BJ (cell line): ENCODE data around the gene SRGAP1. TPM values are rescaled to one million over a fixed set of nuclear protein-coding genes. Genes with fewer than 3 reads are reported as not detected.

Source experiments
- CTCF ChIA-PET: fragments of 350-600 bp; formaldehyde crosslinking; extraction: SDS; loops from one replicate; lab custom pipeline; 2021; ENCODE audit warnings: antibody characterized with exemption, inconsistent platforms; lab: Yijun Ruan, JAX
- POLR2A ChIA-PET: fragments of 300-600 bp; sonication (Branson Sonifier 250); formaldehyde crosslinking; extraction: SDS; loops from one replicate; lab custom pipeline; 2021; ENCODE audit warnings: antibody characterized with exemption; lab: Charles Lee
- DNase-seq: peaks from one replicate; pipeline ENCODE4 v3.0.0-alpha.2; 2011; ENCODE audit warnings: low read depth
- H3K27me3 ChIP-seq: 2 replicates; pipeline ENCODE4 v1.6.0; 2011; ENCODE audit warnings: low read length; ENCODE audit not compliant: control insufficient read depth, insufficient read depth
- H3K36me3 ChIP-seq: 2 replicates; pipeline ENCODE4 v1.5.1; 2011; ENCODE audit warnings: low read length; ENCODE audit not compliant: control insufficient read depth, insufficient read depth
- H3K4me3 ChIP-seq: 2 replicates; pipeline ENCODE4 v1.5.1; 2011; ENCODE audit warnings: low read depth, mild to moderate bottlenecking, control low read depth, low read length
- polyA plus RNA-seq: library from polyadenylated mRNA; depleted of rRNA; stranded (reverse); fragments of >200 nt; gene quantifications from 2 replicates; pipeline ENCODE4 v1.2.3, GENCODE V29; 2011
- TF ChIP-seq, protein P1 (sequence below): IDR thresholded peaks from 2 replicates; pipeline ENCODE4 v1.5.1; 2011; ENCODE audit warnings: low read depth, mild to moderate bottlenecking, control low read depth, inconsistent platforms, low read length, moderate library complexity; ENCODE audit not compliant: insufficient read depth

Gene SRGAP1
- polyA plus RNA-seq, 1 experiment, result 15.7 TPM

DNA sequence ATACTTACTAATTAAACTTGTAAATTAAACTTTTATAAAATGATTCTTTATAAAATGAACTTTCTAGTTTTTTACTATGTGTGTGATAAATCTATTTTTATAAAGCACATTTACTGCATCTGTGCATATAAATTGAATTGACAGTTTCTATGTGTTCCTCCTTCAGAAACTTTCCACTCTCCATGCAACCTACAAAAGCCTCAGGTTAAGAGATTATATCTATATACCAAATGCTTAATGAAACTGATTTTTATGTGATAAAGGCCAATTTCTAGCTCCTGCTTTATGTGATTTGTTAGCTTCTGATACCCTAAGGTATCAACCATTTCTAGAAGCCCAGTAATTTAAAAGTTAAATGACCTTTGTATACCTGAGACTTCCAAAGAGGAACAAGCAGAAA, 174.0 kb downstream of the SRGAP1 start:
- Histone ChIP-seq H3K27me3 (no peaks in the 10 kb centered on the region), H3K4me3 (no peak overlapping the region), H3K36me3 (peaks cover 1% of the 10 kb centered on the region)
- no peak for DNase-seq
- POLR2A ChIA-PET, result no interaction called here
- TF ChIP-seq, protein P1, sequence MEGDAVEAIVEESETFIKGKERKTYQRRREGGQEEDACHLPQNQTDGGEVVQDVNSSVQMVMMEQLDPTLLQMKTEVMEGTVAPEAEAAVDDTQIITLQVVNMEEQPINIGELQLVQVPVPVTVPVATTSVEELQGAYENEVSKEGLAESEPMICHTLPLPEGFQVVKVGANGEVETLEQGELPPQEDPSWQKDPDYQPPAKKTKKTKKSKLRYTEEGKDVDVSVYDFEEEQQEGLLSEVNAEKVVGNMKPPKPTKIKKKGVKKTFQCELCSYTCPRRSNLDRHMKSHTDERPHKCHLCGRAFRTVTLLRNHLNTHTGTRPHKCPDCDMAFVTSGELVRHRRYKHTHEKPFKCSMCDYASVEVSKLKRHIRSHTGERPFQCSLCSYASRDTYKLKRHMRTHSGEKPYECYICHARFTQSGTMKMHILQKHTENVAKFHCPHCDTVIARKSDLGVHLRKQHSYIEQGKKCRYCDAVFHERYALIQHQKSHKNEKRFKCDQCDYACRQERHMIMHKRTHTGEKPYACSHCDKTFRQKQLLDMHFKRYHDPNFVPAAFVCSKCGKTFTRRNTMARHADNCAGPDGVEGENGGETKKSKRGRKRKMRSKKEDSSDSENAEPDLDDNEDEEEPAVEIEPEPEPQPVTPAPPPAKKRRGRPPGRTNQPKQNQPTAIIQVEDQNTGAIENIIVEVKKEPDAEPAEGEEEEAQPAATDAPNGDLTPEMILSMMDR, result no peak
- CTCF ChIA-PET, result interaction anchor here (1.8 kb wide), 1 partner anchor 27 kb away, joined by 3 read pairs; no protein-coding TSS in a partner anchor

DNA sequence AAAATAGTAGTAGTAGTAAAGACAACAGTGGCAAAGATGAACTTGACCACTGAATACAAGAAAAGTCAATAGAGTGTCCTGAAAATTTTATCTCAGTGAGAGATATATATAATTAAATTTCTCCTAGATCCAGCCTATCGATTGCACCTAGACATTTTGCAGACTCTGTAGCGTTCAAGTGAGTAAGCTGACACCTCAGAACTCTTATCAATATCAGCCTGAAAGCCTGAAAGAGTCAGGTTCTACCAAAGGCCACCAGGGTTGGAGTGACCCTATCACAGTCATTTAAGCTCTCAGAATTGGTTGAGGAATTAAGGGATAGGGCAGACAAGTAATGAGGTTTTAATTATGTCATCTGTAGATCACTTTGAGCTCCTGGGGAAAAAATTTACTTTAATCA, 174.6 kb downstream of the SRGAP1 start:
- POLR2A ChIA-PET, result no interaction called here
- DNase-seq, result no peak
- Histone ChIP-seq H3K4me3 (no peak overlapping the region), H3K27me3 (no peaks in the 10 kb centered on the region), H3K36me3 (peaks cover 1% of the 10 kb centered on the region)
- CTCF ChIA-PET, result no interaction called here
- TF ChIP-seq, protein P1, result no peak

DNA sequence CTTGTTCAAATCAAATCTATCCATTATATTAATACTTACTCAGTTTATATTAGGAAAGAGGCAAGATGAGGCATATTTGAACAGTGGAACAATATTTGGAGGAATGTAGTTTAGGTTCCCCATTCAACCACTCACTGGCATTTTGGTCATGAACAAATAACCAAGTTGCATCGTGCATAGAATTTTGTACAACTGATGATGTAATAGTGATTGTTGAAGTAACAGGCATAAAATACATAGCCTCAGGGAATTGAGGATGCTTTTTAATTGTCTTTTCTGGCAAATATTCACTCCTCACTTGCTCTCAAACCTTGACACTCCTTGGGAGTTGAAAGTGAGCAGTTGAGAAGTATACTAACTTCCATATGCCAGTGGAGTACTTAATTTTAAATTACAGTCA, 175.2 kb downstream of the SRGAP1 start:
- H3K4me3 ChIP-seq, result no peak overlapping the region
- POLR2A ChIA-PET, result no interaction called here
- H3K36me3 ChIP-seq, result peaks cover 1% of the 10 kb centered on the region
- H3K27me3 ChIP-seq, result no peaks in the 10 kb centered on the region
- TF ChIP-seq, protein P1, result no peak
- no peak for DNase-seq
- CTCF ChIA-PET, result no interaction called here

DNA sequence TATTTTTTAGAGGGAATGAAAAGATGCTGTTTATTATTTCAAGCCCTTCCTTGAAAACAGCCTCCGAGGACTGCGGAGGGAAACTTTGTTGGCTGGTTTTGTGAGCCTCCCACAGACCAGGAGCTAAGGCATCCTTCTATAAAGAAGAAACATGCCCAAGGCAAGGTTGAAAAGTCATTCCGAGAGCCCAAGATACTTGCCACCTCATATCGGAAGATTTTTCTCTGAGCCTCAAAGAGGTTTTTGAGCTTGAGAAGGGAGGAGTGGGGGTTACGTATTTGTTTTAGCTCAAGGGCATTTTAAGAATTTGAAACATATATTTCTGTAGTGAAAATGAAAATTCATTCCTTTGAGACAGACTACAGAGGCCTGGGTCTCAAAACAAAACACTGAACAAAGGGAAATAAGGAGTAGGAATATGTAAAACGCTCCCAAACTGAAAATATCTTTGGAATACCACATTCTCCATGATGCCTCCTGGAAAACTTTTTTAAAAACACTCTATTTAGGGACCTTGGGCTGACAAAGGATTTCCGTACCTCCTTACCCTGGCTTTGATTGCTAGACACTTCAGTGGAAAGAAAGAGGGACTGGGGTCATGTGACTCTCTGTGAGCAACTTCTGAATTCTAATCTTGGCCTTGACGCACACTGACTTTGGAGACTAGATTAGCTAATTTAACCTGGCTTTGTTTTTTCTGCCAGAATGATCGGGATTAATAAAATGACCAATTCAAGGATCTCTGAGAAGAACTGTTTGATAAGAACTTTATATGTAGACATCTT, 180.9 kb downstream of the SRGAP1 start:
- Histone ChIP-seq H3K36me3 (peaks cover 1% of the 10 kb centered on the region; the same call in 1 of the 2 replicates), H3K27me3 (no peaks in the 10 kb centered on the region), H3K4me3 (no peak overlapping the region)
- TF ChIP-seq, protein P1, result no peak
- no peak for DNase-seq
- ChIA-PET CTCF (interaction anchor here (0.7 to 2.5 kb wide), 3 partner anchors 10 to 1433 kb away, joined by 3 to 6 read pairs (median 4); no protein-coding TSS in a partner anchor), POLR2A (interaction anchor here (0.8 kb wide), 1 partner anchor 227 kb away, joined by 3 read pairs; no protein-coding TSS in a partner anchor)

DNA sequence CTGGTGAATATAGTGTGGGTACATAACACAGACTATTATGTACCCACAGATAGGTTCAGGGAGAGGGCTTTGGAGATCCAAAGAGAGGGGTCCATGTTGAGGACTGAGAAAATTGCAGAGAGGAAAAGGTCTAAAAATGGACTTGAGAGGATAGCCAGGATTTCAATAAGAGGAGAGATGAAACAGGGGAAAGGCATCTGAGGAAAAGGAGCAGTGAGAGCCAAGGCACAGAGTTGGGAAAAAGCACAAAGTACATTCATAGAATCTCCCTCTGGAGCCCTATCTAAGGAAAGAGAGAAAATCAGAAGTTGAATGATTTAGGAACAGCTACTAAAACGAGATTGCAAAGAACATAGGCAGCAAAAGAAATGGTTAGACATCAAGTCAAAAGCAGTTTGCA, 182.8 kb downstream of the SRGAP1 start:
- POLR2A ChIA-PET, result no interaction called here
- 0 out of 2 replicates have a peak, but pooled peaks cover under 1% of the 10 kb centered on the region for H3K36me3 ChIP-seq
- CTCF ChIA-PET, result interaction anchor here (0.7 to 2.5 kb wide), 3 partner anchors 12 to 183 kb away, joined by 3 to 6 read pairs (median 3); partner anchors contain the start of gene SRGAP1
- no peaks in the 10 kb centered on the region for H3K27me3 ChIP-seq
- no peak overlapping the region for H3K4me3 ChIP-seq
- DNase-seq, result no peak
- TF ChIP-seq, protein P1, result no peak
